MM.1S (cell line): ENCODE results near the gene PRICKLE1.

Experiments used
- DNase-seq: peaks from one replicate; pipeline ENCODE4 v3.0.0-alpha.2; 2015
- H2AFZ ChIP-seq: fragments of 300-600 bp; sonication (generic); 2 replicates; pipeline ENCODE4 v1.6.0; 2016; ENCODE audit warnings: antibody characterized with exemption, low read length
- H3F3A ChIP-seq: fragments of 300-600 bp; sonication (generic); 2 replicates; pipeline ENCODE4 v1.6.1; 2016; ENCODE audit warnings: mild to moderate bottlenecking, antibody characterized with exemption, low read length, moderate library complexity, mixed read lengths; ENCODE audit not compliant: insufficient read depth
- H3K27ac ChIP-seq: fragments of 300-600 bp; sonication (generic); 2 replicates; pipeline ENCODE4 v1.5.1; 2016; ENCODE audit warnings: mild to moderate bottlenecking, low read length
- H3K27me3 ChIP-seq: fragments of 300-600 bp; sonication (generic); replicated peaks from 2 replicates; pipeline ENCODE4 v1.6.0; 2016; ENCODE audit warnings: low read length; ENCODE audit not compliant: insufficient read depth
- H3K36me3 ChIP-seq: fragments of 300-600 bp; sonication (generic); replicated peaks from 2 replicates; pipeline ENCODE4 v1.6.1; 2016; ENCODE audit warnings: mild to moderate bottlenecking, low read length, mixed read lengths; ENCODE audit not compliant: insufficient read depth
- H3K4me1 ChIP-seq: fragments of 300-600 bp; sonication (generic); 2 replicates; pipeline ENCODE4 v1.6.1; 2016; ENCODE audit warnings: low read length, mixed read lengths
- H3K4me2 ChIP-seq: fragments of 300-600 bp; sonication (generic); 2 replicates; pipeline ENCODE4 v1.6.0; 2016; ENCODE audit warnings: low read depth, low read length
- H3K4me3 ChIP-seq: fragments of 300-600 bp; sonication (generic); 2 replicates; pipeline ENCODE4 v1.5.1; 2016; ENCODE audit warnings: low read length, mixed read lengths
- H3K79me2 ChIP-seq: fragments of 300-600 bp; sonication (generic); 2 replicates; pipeline ENCODE4 v1.6.1; 2016; ENCODE audit warnings: mixed run types, low read length, mixed read lengths
- H3K9ac ChIP-seq: fragments of 300-600 bp; sonication (generic); 2 replicates; pipeline ENCODE4 v1.6.1; 2016; ENCODE audit warnings: low read length, mixed read lengths
- H3K9me2 ChIP-seq: fragments of 300-600 bp; sonication (generic); replicated peaks from 2 replicates; pipeline ENCODE4 v1.6.1; 2016; ENCODE audit warnings: mild to moderate bottlenecking, low read length, mixed read lengths; ENCODE audit not compliant: insufficient read depth
- H3K9me3 ChIP-seq: fragments of 300-600 bp; sonication (generic); replicated peaks from 2 replicates; pipeline ENCODE4 v1.6.1; 2016; ENCODE audit warnings: mild to moderate bottlenecking, low read length, mixed read lengths; ENCODE audit not compliant: insufficient read depth
- H4K20me1 ChIP-seq: fragments of 300-600 bp; sonication (generic); 2 replicates; pipeline ENCODE4 v1.6.1; 2016; ENCODE audit warnings: mild to moderate bottlenecking, low read length, moderate library complexity, mixed read lengths; ENCODE audit not compliant: insufficient read depth
- EZH2 ChIP-seq: fragments of 300-600 bp; sonication (generic); optimal IDR thresholded peaks from 2 replicates; pipeline ENCODE3; 2017; ENCODE audit warnings: low read depth, mild to moderate bottlenecking, antibody characterized with exemption, low read length, mixed read lengths
- EZH2phosphoT487 ChIP-seq: fragments of 300-600 bp; sonication (generic); IDR thresholded peaks from 2 replicates; pipeline ENCODE4 v1.6.1; 2018; ENCODE audit warnings: antibody characterized with exemption, low read length
- TF ChIP-seq, protein P1 (sequence below): fragments of 300-600 bp; sonication (generic); IDR thresholded peaks from 2 replicates; pipeline ENCODE4 v1.5.1; 2016; ENCODE audit warnings: antibody characterized with exemption, low read length, mixed read lengths

The PRICKLE1 gene

DNA sequence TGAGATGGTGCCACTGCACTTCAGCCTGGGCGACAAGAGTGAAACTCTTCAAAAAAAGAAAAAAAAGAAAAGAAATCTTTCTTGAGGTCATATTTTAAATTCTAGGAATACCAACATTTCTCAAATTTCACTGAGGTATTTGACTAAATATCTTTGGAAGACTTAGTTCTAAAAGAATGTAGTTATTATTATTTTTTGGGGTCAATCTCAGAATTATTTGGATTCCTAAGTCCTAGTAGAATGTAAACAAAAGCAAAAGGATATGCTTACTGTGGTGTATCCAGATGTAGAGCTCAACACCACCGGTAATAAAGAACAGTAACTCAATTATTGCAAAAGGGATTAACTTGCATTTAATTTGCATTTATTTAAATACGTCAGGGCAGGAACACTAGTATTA lies 25.0 kb downstream of the PRICKLE1 start:
- H3K27ac ChIP-seq: no peak overlapping the region
- TF ChIP-seq EZH2 (no peak), EZH2phosphoT487 (no peak)
- TF ChIP-seq, protein P1, sequence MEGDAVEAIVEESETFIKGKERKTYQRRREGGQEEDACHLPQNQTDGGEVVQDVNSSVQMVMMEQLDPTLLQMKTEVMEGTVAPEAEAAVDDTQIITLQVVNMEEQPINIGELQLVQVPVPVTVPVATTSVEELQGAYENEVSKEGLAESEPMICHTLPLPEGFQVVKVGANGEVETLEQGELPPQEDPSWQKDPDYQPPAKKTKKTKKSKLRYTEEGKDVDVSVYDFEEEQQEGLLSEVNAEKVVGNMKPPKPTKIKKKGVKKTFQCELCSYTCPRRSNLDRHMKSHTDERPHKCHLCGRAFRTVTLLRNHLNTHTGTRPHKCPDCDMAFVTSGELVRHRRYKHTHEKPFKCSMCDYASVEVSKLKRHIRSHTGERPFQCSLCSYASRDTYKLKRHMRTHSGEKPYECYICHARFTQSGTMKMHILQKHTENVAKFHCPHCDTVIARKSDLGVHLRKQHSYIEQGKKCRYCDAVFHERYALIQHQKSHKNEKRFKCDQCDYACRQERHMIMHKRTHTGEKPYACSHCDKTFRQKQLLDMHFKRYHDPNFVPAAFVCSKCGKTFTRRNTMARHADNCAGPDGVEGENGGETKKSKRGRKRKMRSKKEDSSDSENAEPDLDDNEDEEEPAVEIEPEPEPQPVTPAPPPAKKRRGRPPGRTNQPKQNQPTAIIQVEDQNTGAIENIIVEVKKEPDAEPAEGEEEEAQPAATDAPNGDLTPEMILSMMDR: no peak

DNA sequence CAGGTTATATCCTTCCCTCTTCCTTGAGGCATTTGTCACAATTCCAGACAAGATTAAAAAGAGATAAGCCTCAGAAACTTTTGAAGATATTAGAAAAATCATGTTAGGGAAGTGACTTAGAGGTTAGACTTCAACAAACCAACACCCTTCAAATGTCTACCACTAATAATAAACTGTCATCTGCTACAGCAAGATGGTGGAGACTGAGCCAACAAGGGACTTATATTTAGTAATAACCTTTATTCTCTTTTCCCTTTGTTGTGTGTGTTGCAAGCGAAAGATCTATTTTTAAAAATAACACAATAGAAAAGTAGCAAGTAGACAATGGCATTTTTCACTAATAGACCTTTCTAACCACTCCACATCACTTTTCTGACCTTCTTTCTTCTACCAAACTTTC lies 28.6 kb downstream of the PRICKLE1 start:
- H3K9me3 ChIP-seq: no peaks in the 10 kb centered on the region
- H3F3A ChIP-seq: no peaks in the 10 kb centered on the region
- no peak overlapping the region for H3K4me3 ChIP-seq
- H3K9me2 ChIP-seq: no peaks in the 10 kb centered on the region
- H3K4me1 ChIP-seq: no peaks in the 10 kb centered on the region
- no peak for DNase-seq
- H4K20me1 ChIP-seq: no peaks in the 10 kb centered on the region
- no peak overlapping the region for H3K4me2 ChIP-seq
- no peak overlapping the region for H3K9ac ChIP-seq
- no peaks in the 10 kb centered on the region for H3K27me3 ChIP-seq
- no peaks in the 10 kb centered on the region for H3K79me2 ChIP-seq
- no peak overlapping the region for H2AFZ ChIP-seq
- no peak overlapping the region for H3K27ac ChIP-seq
- no peak for TF ChIP-seq EZH2phosphoT487
- TF ChIP-seq, protein P1: no peak
- no peak for TF ChIP-seq EZH2
- no peaks in the 10 kb centered on the region for H3K36me3 ChIP-seq

More for the DNA sequence above, 25.0 kb downstream of the PRICKLE1 start:
- Histone ChIP-seq H3K4me3 (no peak overlapping the region), H3K9me3 (no peaks in the 10 kb centered on the region), H3K9ac (no peak overlapping the region), H3F3A (no peaks in the 10 kb centered on the region), H2AFZ (no peak overlapping the region), H3K9me2 (no peaks in the 10 kb centered on the region), H4K20me1 (no peaks in the 10 kb centered on the region), H3K36me3 (no peaks in the 10 kb centered on the region), H3K79me2 (no peaks in the 10 kb centered on the region), H3K4me1 (no peaks in the 10 kb centered on the region), H3K27me3 (no peaks in the 10 kb centered on the region), H3K4me2 (no peak overlapping the region)
- no peak for DNase-seq

DNA sequence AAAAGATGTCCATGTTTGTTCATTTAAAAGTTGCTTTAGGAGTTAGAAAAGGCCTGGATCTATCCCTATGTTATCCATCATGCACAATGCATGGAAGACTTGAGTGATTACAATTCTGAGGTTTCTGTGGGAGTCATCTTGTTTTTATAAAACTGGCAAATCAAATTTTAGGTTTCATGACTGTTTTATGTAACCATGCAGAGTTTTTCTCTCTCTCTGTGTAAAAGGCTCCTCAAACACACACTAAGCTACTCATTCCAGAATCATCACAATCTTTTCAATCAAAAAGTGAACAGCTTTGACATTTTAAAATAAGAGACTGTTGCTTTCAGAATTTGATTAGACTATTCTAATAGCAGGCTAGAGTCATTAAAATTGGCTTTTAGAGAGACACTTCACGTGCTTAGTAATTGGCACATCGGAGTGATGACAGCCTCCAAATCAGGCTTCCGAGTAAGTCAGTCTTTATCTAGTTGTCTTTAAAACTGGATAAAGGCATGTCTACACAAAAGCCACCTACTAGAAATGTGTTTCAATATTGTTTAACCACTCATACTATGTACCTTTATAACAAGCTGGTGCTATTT lies 31.9 kb downstream of the PRICKLE1 start:
- H4K20me1 ChIP-seq: no peaks in the 10 kb centered on the region
- no peaks in the 10 kb centered on the region for H3K36me3 ChIP-seq
- H3K9me3 ChIP-seq: no peaks in the 10 kb centered on the region
- H3F3A ChIP-seq: no peaks in the 10 kb centered on the region
- H3K27me3 ChIP-seq: no peaks in the 10 kb centered on the region
- H3K9me2 ChIP-seq: no peaks in the 10 kb centered on the region
- H3K4me1 ChIP-seq: no peaks in the 10 kb centered on the region
- H3K4me2 ChIP-seq: no peak overlapping the region
- H2AFZ ChIP-seq: no peak overlapping the region
- TF ChIP-seq EZH2 (no peak), EZH2phosphoT487 (no peak)
- TF ChIP-seq, protein P1: no peak
- H3K4me3 ChIP-seq: no peak overlapping the region
- no peak for DNase-seq
- no peak overlapping the region for H3K9ac ChIP-seq
- no peaks in the 10 kb centered on the region for H3K79me2 ChIP-seq
- H3K27ac ChIP-seq: no peak overlapping the region
